GDM1 (cell line): ENCODE data around the gene ZNHIT3.
A peak's percentile ranks its signal among the peaks of the same experiment; 100 is the strongest.

Experiments used
- DNase-seq: peaks from one replicate; lab custom pipeline; 2025; lab: John Stamatoyannopoulos, UW

ZNHIT3 gene

GRCh38 chr17:36511216-36511615 lies 24.7 kb downstream of the ZNHIT3 start:
- no peak for DNase-seq

- no peak for DNase-seq
These were observed 26.2 kb downstream of the ZNHIT3 start for GRCh38 chr17:36512641-36513040.

- DNase-seq, result no peak
These were observed 28.4 kb downstream of the ZNHIT3 start for GRCh38 chr17:36514856-36515255.

GRCh38 chr17:36515837-36516236 lies 29.4 kb downstream of the ZNHIT3 start:
- DNase-seq, result no peak

- DNase-seq, result no peak
These were observed 36.6 kb downstream of the ZNHIT3 start for GRCh38 chr17:36523113-36523512.

GRCh38 chr17:36524428-36524876 lies 38.0 kb downstream of the ZNHIT3 start:
- no peak for DNase-seq

- no peak for DNase-seq
These were observed 38.6 kb downstream of the ZNHIT3 start for GRCh38 chr17:36525113-36525512.

- DNase-seq, result no peak
These were observed 39.4 kb downstream of the ZNHIT3 start for GRCh38 chr17:36525888-36526287.

GRCh38 chr17:36527621-36528250 lies 41.3 kb downstream of the ZNHIT3 start:
- no peak for DNase-seq

GRCh38 chr17:36529121-36529520 lies 42.6 kb downstream of the ZNHIT3 start:
- DNase-seq, result no peak

GRCh38 chr17:36532435-36532975 lies 46.0 kb downstream of the ZNHIT3 start:
- no peak for DNase-seq

- DNase-seq, result peak; percentile 23
These were observed 47.7 kb downstream of the ZNHIT3 start for GRCh38 chr17:36533935-36534839.

- peak; percentile 86 for DNase-seq
These were observed 48.6 kb downstream of the ZNHIT3 start, which contains the start of the genes MYO19 and PIGW for GRCh38 chr17:36534840-36535668. Gene MYO19 (minus strand): TSS chr17:36534868. CDS start chr17:36532538, 2,330 bp downstream. Gene PIGW (plus strand): TSS chr17:36534987. CDS start chr17:36537102, 2,115 bp downstream.

GRCh38 chr17:36535669-36536081 lies 49.2 kb downstream of the ZNHIT3 start:
- DNase-seq, result no peak

GRCh38 chr17:36540696-36541095 lies 54.2 kb downstream of the ZNHIT3 start:
- no peak for DNase-seq

- no peak for DNase-seq
These were observed 56.3 kb downstream of the ZNHIT3 start for GRCh38 chr17:36542755-36543154.

- DNase-seq, result peak; percentile 22
These were observed 57.5 kb downstream of the ZNHIT3 start for GRCh38 chr17:36544044-36544306.

- peak; percentile 89 for DNase-seq
These were observed 58.0 kb downstream of the ZNHIT3 start, which contains the start of gene GGNBP2 for GRCh38 chr17:36544307-36545076. Gene GGNBP2 (plus strand): TSS chr17:36544919. CDS start chr17:36545725, 806 bp downstream.

- DNase-seq, result no peak
These were observed 58.6 kb downstream of the ZNHIT3 start for GRCh38 chr17:36545077-36545464.
